ENCODE results near the gene ATG4C.

DNA sequence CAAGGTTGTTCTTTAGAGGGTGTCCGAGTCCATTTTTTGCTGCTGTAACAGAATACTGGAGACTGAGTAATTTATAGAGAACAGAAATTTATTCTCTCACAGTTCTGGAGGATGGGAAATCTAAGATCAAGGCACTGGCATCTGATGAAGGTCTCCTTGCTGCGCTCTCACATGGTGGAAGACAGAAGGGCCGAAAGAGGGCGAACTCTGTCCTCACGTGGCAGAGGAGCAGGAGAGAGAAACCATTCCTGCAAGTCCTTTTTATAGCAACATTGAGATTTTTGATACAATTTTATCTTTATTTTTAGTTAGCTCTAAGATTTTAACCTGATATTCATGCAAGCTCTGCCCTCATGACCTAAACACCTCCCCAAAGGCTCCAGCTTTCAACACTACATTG, 48.3 kb downstream of the ATG4C start:
- TF ChIP-seq, protein P1, sequence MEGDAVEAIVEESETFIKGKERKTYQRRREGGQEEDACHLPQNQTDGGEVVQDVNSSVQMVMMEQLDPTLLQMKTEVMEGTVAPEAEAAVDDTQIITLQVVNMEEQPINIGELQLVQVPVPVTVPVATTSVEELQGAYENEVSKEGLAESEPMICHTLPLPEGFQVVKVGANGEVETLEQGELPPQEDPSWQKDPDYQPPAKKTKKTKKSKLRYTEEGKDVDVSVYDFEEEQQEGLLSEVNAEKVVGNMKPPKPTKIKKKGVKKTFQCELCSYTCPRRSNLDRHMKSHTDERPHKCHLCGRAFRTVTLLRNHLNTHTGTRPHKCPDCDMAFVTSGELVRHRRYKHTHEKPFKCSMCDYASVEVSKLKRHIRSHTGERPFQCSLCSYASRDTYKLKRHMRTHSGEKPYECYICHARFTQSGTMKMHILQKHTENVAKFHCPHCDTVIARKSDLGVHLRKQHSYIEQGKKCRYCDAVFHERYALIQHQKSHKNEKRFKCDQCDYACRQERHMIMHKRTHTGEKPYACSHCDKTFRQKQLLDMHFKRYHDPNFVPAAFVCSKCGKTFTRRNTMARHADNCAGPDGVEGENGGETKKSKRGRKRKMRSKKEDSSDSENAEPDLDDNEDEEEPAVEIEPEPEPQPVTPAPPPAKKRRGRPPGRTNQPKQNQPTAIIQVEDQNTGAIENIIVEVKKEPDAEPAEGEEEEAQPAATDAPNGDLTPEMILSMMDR (IDR thresholded peaks at IDR 0.05), result no peak
- TF ChIP-seq POLR2A (IDR thresholded peaks at IDR 0.05) (no peak), POLR2AphosphoS5 (IDR thresholded peaks at IDR 0.05) (no peak)

All from prostate gland (tissue), 2 donors.